Bronchial epithelial cell (primary cell): ENCODE data around the gene ZFAND3. TPM values are rescaled to one million over a fixed set of nuclear protein-coding genes. Genes with fewer than 3 reads are reported as not detected.

Experiments
- DNase-seq: peaks from one replicate; pipeline ENCODE4 v3.0.0-alpha.2; 2010; ENCODE audit warnings: low read depth
- FAIRE-seq: peaks from 2 replicates; lab custom pipeline; 2011; peaks lifted over from hg19 to GRCh38; lab: Jason Lieb, UNC
- H3K27me3 ChIP-seq: 2 replicates; pipeline ENCODE4 v1.5.1; 2011; ENCODE audit warnings: low read length; ENCODE audit not compliant: control insufficient read depth, insufficient read depth
- H3K36me3 ChIP-seq: 2 replicates; pipeline ENCODE4 v1.5.1; 2011; ENCODE audit warnings: low read length; ENCODE audit not compliant: control insufficient read depth, insufficient read depth
- H3K4me3 ChIP-seq: 2 replicates; pipeline ENCODE4 v1.5.1; 2011; ENCODE audit warnings: mild to moderate bottlenecking, low read depth, low read length, control low read depth
- total RNA-seq: library from RNA; depleted of rRNA; stranded (reverse); fragments of >200 nt; gene quantifications from 2 replicates; pipeline ENCODE4 v1.2.1, GENCODE V29; 2014
- TF ChIP-seq, protein P1 (sequence below): IDR thresholded peaks from 2 replicates; pipeline ENCODE4 v1.5.1; 2011; ENCODE audit warnings: mild to moderate bottlenecking, moderate library complexity, low read length, control low read depth, inconsistent platforms; ENCODE audit not compliant: insufficient read depth, severe bottlenecking

Gene ZFAND3
- total RNA-seq, 1 donor from 2014 or later: 25.5 TPM

DNA sequence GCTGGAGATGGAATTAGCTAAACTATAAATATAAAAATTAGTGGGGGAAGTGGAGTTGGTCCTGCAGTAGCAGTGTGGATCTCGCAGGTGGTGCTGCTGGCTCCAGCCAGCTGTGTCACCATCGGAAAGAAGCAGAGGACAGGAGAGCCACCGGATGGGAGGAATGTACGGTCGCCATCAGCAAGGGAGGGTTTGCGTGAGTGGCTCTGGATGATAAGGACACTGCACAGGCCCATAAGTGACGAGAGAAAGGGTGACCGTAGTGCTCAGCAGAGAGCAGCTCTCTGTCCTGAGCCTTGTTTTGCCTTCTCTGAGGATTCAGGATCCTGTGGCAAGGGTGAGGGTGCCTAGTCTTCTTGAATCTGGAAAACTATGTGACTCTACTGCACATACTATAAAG lies 378.7 kb downstream of the ZFAND3 start:
- no peak for DNase-seq
- FAIRE-seq: no peak
- TF ChIP-seq, protein P1, sequence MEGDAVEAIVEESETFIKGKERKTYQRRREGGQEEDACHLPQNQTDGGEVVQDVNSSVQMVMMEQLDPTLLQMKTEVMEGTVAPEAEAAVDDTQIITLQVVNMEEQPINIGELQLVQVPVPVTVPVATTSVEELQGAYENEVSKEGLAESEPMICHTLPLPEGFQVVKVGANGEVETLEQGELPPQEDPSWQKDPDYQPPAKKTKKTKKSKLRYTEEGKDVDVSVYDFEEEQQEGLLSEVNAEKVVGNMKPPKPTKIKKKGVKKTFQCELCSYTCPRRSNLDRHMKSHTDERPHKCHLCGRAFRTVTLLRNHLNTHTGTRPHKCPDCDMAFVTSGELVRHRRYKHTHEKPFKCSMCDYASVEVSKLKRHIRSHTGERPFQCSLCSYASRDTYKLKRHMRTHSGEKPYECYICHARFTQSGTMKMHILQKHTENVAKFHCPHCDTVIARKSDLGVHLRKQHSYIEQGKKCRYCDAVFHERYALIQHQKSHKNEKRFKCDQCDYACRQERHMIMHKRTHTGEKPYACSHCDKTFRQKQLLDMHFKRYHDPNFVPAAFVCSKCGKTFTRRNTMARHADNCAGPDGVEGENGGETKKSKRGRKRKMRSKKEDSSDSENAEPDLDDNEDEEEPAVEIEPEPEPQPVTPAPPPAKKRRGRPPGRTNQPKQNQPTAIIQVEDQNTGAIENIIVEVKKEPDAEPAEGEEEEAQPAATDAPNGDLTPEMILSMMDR: no peak

More for the DNA sequence above, 378.7 kb downstream of the ZFAND3 start:
- no peaks in the 10 kb centered on the region for H3K36me3 ChIP-seq
- no peaks in the 10 kb centered on the region for H3K27me3 ChIP-seq
- H3K4me3 ChIP-seq: no peak overlapping the region

Other genes starting within 250 kb of the ZFAND3 start
- gene MDGA1, start 121.8 kb upstream of the ZFAND3 start, total RNA-seq: 0.26 TPM in 2 replicates